HCT116 (cell line): ENCODE measurements around the gene ANKRD61. TPM values are rescaled to one million over a fixed set of nuclear protein-coding genes. Genes with fewer than 3 reads are reported as not detected.
A peak's percentile ranks its signal among the peaks of the same experiment; 100 is the strongest.

Experiments
- ATAC-seq: fragments of 200-7000 bp; cut with Tn5 transposase; 2 replicates; pipeline ENCODE4 v1.9.1; 2020; ENCODE audit warnings: mild to moderate bottlenecking, moderate library complexity
- BruUV-seq: library from RNA; stranded (reverse); fragments of 400-500 nt; replicated peaks from 2 replicates; lab custom pipeline; 2021; lab: Mats Ljungman, UMichigan
- CTCF ChIA-PET: fragments of 300-600 bp; sonication (Branson Sonifier 250); formaldehyde crosslinking; loops from one replicate; lab custom pipeline; 2021; ENCODE audit warnings: antibody characterized with exemption; lab: Charles Lee
- POLR2A ChIA-PET: fragments of 300-600, 350-600 bp; sonication (Branson Sonifier 250); formaldehyde crosslinking; loops from one replicate; lab custom pipeline; 2021; ENCODE audit warnings: antibody characterized with exemption; lab: Charles Lee
- RAD21 ChIA-PET, 2 experiments: fragments of 300-600 bp; sonication (Branson Sonifier 250); formaldehyde crosslinking; loops; one replicate each; lab custom pipeline; 2023; ENCODE audit warnings: low total read pairs in 2 of 2; ENCODE audit not compliant: uncharacterized antibody in 2 of 2, unreplicated experiment in 2 of 2, low non-redundant PET in 1 of 2; lab: Charles Lee
- DNase-seq: peaks from one replicate; pipeline ENCODE4 v3.0.0-alpha.2; 2010; ENCODE audit warnings: low read depth, low spot score
- H2AFZ ChIP-seq: fragments of 200-600 bp; shearing (Covaris generic), sonication (generic); 2 replicates; pipeline ENCODE4 v1.6.1; 2017; ENCODE audit warnings: low read depth, mixed run types, mixed read lengths, antibody characterized with exemption, low read length; ENCODE audit not compliant: poor library complexity, severe bottlenecking
- H3K27ac ChIP-seq: 2 replicates; pipeline ENCODE4 v1.5.1; 2012; ENCODE audit warnings: low read depth, low read length
- H3K27me3 ChIP-seq: fragments of 200-600 bp; sonication (generic); 2 replicates; pipeline ENCODE4 v1.6.1; 2016; ENCODE audit warnings: mixed run types, low read length, mixed read lengths; ENCODE audit not compliant: insufficient read depth
- H3K36me3 ChIP-seq, 2 experiments: fragments of 200-500 bp in 1 of 2; fragments of 200-600 bp in 1 of 2; sonication (Bioruptor generic) in 1 of 2; sonication (generic) in 1 of 2; 2 replicates each; pipeline versions ENCODE4 v1.5.1 to v1.6.1; 2014 to 2016; ENCODE audit warnings: low read length in 2 of 2, inconsistent platforms in 1 of 2, mixed read lengths in 1 of 2, mixed run types in 1 of 2; ENCODE audit not compliant: insufficient read depth in 2 of 2, control insufficient read depth in 1 of 2
- H3K4me1 ChIP-seq, 2 experiments: fragments of 200-600 bp in 1 of 2; sonication (generic) in 1 of 2; 2 replicates each; pipeline versions ENCODE4 v1.5.1 to v1.6.1; 2012 to 2017; ENCODE audit warnings: low read length in 2 of 2, inconsistent platforms in 1 of 2, mild to moderate bottlenecking in 1 of 2, mixed read lengths in 1 of 2, mixed run types in 1 of 2, moderate library complexity in 1 of 2; ENCODE audit not compliant: insufficient read depth in 2 of 2, control insufficient read depth in 1 of 2
- H3K4me2 ChIP-seq: fragments of 200-600 bp; sonication (generic); 2 replicates; pipeline ENCODE4 v1.6.1; 2017; ENCODE audit warnings: mixed run types, low read length, mixed read lengths
- H3K4me3 ChIP-seq, 2 experiments: fragments of 200-600 bp in 1 of 2; sonication (generic) in 1 of 2; replicated peaks in 1 of 2; 2 replicates each; pipeline ENCODE4 v1.5.1; 2011 to 2016; ENCODE audit warnings: low read length in 2 of 2, control low read depth in 1 of 2, low read depth in 1 of 2, mild to moderate bottlenecking in 1 of 2, mixed read lengths in 1 of 2, mixed run types in 1 of 2
- H3K79me2 ChIP-seq: fragments of 200-600 bp; sonication (generic); 2 replicates; pipeline ENCODE4 v1.6.1; 2017; ENCODE audit warnings: mild to moderate bottlenecking, mixed run types, low read length, moderate library complexity, mixed read lengths; ENCODE audit not compliant: insufficient read depth
- H3K9ac ChIP-seq: fragments of 200-600 bp; sonication (generic); 2 replicates; pipeline ENCODE4 v1.6.1; 2016; ENCODE audit warnings: low read length, mixed read lengths
- H3K9me2 ChIP-seq: fragments of 200-600 bp; sonication (generic), shearing (Covaris generic); 2 replicates; pipeline ENCODE4 v1.6.1; 2017; ENCODE audit warnings: mixed run types, mild to moderate bottlenecking, moderate library complexity; ENCODE audit not compliant: insufficient read depth
- H3K9me3 ChIP-seq, 2 experiments: fragments of 200-500 bp in 1 of 2; fragments of 200-600 bp in 1 of 2; sonication (Bioruptor generic) in 1 of 2; sonication (generic) in 1 of 2; 2 replicates each; pipeline ENCODE4 v1.6.1; 2014 to 2017; ENCODE audit warnings: low read length in 2 of 2, mixed read lengths in 2 of 2, inconsistent platforms in 1 of 2, low read depth in 1 of 2, mild to moderate bottlenecking in 1 of 2, mixed run types in 1 of 2, moderate library complexity in 1 of 2; ENCODE audit not compliant: control insufficient read depth in 1 of 2, insufficient read depth in 1 of 2
- H4K20me1 ChIP-seq: fragments of 200-600 bp; sonication (generic), shearing (Covaris generic); 2 replicates; pipeline ENCODE4 v1.6.1; 2017; ENCODE audit warnings: mixed run types, mild to moderate bottlenecking, moderate library complexity; ENCODE audit not compliant: insufficient read depth
- CBX3 ChIP-seq: IDR thresholded peaks from 2 replicates; pipeline ENCODE4 v1.6.1; 2012; ENCODE audit warnings: low read depth
- CEBPB ChIP-seq: IDR thresholded peaks from 2 replicates; pipeline ENCODE4 v1.6.1; 2012; ENCODE audit warnings: low read depth
- EGR1 ChIP-seq: IDR thresholded peaks from 2 replicates; pipeline ENCODE4 v1.6.1; 2012; ENCODE audit warnings: low read depth
- FOSL1 ChIP-seq: IDR thresholded peaks from 2 replicates; pipeline ENCODE4 v1.6.1; 2012; ENCODE audit warnings: low read depth
- JUND ChIP-seq: IDR thresholded peaks from 2 replicates; pipeline ENCODE4 v1.6.1; 2012
- POLR2AphosphoS5 ChIP-seq: IDR thresholded peaks from 2 replicates; pipeline ENCODE4 v1.6.1; 2011; ENCODE audit warnings: mild to moderate bottlenecking, low read depth, low read length, moderate library complexity
- SIN3A ChIP-seq: IDR thresholded peaks from 2 replicates; pipeline ENCODE4 v1.6.1; 2012; ENCODE audit warnings: low read depth
- TCF7L2 ChIP-seq: IDR thresholded peaks from 2 replicates; pipeline ENCODE4 v1.7.0; 2011; ENCODE audit warnings: borderline replicate concordance, inconsistent platforms; ENCODE audit not compliant: insufficient read depth, insufficient read length; ENCODE audit errors: extremely low read depth
- ZFX ChIP-seq: fragments of 450-650 bp; IDR thresholded peaks from 2 replicates; pipeline ENCODE4 v1.6.1; 2017
- ZNF274 ChIP-seq: fragments of 200-500 bp; sonication (Bioruptor generic); IDR thresholded peaks from 2 replicates; pipeline ENCODE4 v1.6.1; 2014; ENCODE audit warnings: mild to moderate bottlenecking, low read depth, low read length, inconsistent platforms
- intact Hi-C: fragments of 100-400 bp; cut with micrococcal nuclease; formaldehyde crosslinking; loops from 2 replicates; pipeline ENCODE4 v1.10.0; 2022
- total RNA-seq: library from RNA; stranded (reverse); gene quantifications from one replicate; pipeline ENCODE4 v1.2.1, GENCODE V29; 2021; ENCODE audit not compliant: unreplicated experiment

ANKRD61 gene
- total RNA-seq, 1 experiment from 2014 or later: 0.17 TPM

- Histone ChIP-seq H3K4me3 (no peak overlapping the region), H3K4me2 (no peak overlapping the region), H2AFZ (no peak overlapping the region), H3K36me3 (peaks cover 44 to 68% of the 10 kb centered on the region in 2 experiments), H3K4me1 (peaks cover 7 to 26% of the 10 kb centered on the region in 2 experiments; a peak in 2 of 4 replicates), H3K27ac (no peak overlapping the region), H3K27me3 (no peaks in the 10 kb centered on the region), H3K9ac (no peak overlapping the region), H3K9me3 (no peaks in the 10 kb centered on the region), H3K9me2 (no peaks in the 10 kb centered on the region), H3K79me2 (peaks cover 17% of the 10 kb centered on the region; the same call in 1 of the 2 replicates), H4K20me1 (no peaks in the 10 kb centered on the region)
- ChIA-PET RAD21 (no interaction called here), POLR2A (no interaction called here), CTCF (no interaction called here)
- ATAC-seq (no peak), DNase-seq (no peak)
- TF ChIP-seq EGR1 (no peak), ZFX (no peak), ZNF274 (no peak), TCF7L2 (no peak), FOSL1 (no peak), CBX3 (no peak), CEBPB (no peak), SIN3A (no peak), POLR2AphosphoS5 (0 out of 2 replicates have a peak, but pooled peaks have one; percentile 28)
- BruUV-seq: no TSS peak
- intact Hi-C loops: no loop called here
Observed at GRCh38 chr7:6022707-6023106, 8.5 kb upstream of the ANKRD61 start.

- RAD21 ChIA-PET: no interaction called here
- Histone ChIP-seq H3K27me3 (no peaks in the 10 kb centered on the region), H3K27ac (no peak overlapping the region), H3K9ac (no peak overlapping the region), H3K4me2 (no peak overlapping the region), H2AFZ (no peak overlapping the region), H3K4me1 (peaks cover 7 to 24% of the 10 kb centered on the region in 2 experiments; a peak in 2 of 4 replicates), H4K20me1 (no peaks in the 10 kb centered on the region), H3K9me3 (no peaks in the 10 kb centered on the region), H3K9me2 (no peaks in the 10 kb centered on the region), H3K36me3 (peaks cover 44 to 73% of the 10 kb centered on the region in 2 experiments), H3K79me2 (peaks cover 17% of the 10 kb centered on the region; the same call in 1 of the 2 replicates), H3K4me3 (no peak overlapping the region)
- intact Hi-C loops: no loop called here
- CTCF ChIA-PET: no interaction called here
- BruUV-seq: TSS peak; percentile 75
- no peak for ATAC-seq
- 0 out of 2 replicates have a peak, but pooled peaks have one; percentile 5 for TF ChIP-seq JUND
- TF ChIP-seq ZNF274: no peak
- POLR2A ChIA-PET: no interaction called here
- DNase-seq: no peak
Observed at GRCh38 chr7:6023974-6024435, 7.2 kb upstream of the ANKRD61 start.
